ENCODE results near the gene STIM1.

The STIM1 gene

DNA sequence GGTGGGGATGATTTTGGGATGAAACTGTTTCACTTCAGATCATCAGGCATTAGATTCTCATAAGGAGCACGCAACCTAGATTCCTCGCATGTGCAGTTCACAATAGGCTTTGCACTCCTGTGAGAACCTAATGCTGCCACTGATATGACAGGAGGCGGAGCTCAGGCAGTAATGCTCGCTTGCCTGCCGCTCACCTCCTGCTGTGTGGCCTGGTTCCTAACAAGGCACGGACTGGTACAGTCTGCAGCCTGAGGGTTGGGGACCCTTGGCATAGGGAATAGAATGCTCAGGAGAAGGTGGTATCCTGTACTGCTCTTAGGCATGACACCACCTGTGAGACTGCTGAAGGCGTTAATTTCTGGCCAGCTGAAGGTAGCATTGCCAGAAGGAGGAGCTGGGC is 47.0 kb downstream of the STIM1 start:
- Histone ChIP-seq H3K9ac (ENCODE audit: low read length) (no peak overlapping the region), H3K9me3 (ENCODE audit: insufficient read depth, low read length) (no peaks in the 10 kb centered on the region), H3F3A (ENCODE audit: insufficient read depth) (no peaks in the 10 kb centered on the region), H3K36me3 (ENCODE audit: low read length) (no peaks in the 10 kb centered on the region), H3K79me2 (ENCODE audit: insufficient read depth, low read length) (no peaks in the 10 kb centered on the region), H3K9me2 (replicated peaks; ENCODE audit: insufficient read depth, low read length) (no peaks in the 10 kb centered on the region), H3K4me3 (ENCODE audit: insufficient read depth, low read length, poor library complexity, severe bottlenecking) (no peak overlapping the region), H2AFZ (ENCODE audit: low read depth, low read length, severe bottlenecking) (no peak overlapping the region), H3K4me2 (ENCODE audit: low read depth, low read length, poor library complexity, severe bottlenecking) (no peak overlapping the region), H3K27ac (ENCODE audit: low read depth, low read length) (no peak overlapping the region), H3K27me3 (ENCODE audit: low read length) (no peaks in the 10 kb centered on the region), H4K20me1 (ENCODE audit: low read depth, low read length) (peaks cover 15% of the 10 kb centered on the region; the same call in 1 of the 2 replicates)
- TF ChIP-seq, protein P1, sequence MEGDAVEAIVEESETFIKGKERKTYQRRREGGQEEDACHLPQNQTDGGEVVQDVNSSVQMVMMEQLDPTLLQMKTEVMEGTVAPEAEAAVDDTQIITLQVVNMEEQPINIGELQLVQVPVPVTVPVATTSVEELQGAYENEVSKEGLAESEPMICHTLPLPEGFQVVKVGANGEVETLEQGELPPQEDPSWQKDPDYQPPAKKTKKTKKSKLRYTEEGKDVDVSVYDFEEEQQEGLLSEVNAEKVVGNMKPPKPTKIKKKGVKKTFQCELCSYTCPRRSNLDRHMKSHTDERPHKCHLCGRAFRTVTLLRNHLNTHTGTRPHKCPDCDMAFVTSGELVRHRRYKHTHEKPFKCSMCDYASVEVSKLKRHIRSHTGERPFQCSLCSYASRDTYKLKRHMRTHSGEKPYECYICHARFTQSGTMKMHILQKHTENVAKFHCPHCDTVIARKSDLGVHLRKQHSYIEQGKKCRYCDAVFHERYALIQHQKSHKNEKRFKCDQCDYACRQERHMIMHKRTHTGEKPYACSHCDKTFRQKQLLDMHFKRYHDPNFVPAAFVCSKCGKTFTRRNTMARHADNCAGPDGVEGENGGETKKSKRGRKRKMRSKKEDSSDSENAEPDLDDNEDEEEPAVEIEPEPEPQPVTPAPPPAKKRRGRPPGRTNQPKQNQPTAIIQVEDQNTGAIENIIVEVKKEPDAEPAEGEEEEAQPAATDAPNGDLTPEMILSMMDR (IDR thresholded peaks at IDR 0.05; ENCODE audit: insufficient read depth, low read length, poor library complexity, severe bottlenecking) = no peak
- no peak for TF ChIP-seq EZH2phosphoT487 (conservative IDR thresholded peaks at IDR 0.05; ENCODE audit: low read length)

- H3K9ac ChIP-seq (ENCODE audit: low read length) = no peak overlapping the region
- no peak overlapping the region for H2AFZ ChIP-seq (ENCODE audit: low read depth, low read length, severe bottlenecking)
- no peak for TF ChIP-seq EZH2phosphoT487 (conservative IDR thresholded peaks at IDR 0.05; ENCODE audit: low read length)
- TF ChIP-seq, protein P1 (IDR thresholded peaks at IDR 0.05; ENCODE audit: insufficient read depth, low read length, poor library complexity, severe bottlenecking) = no peak
- no peaks in the 10 kb centered on the region for H3K9me3 ChIP-seq (ENCODE audit: insufficient read depth, low read length)
- H4K20me1 ChIP-seq (ENCODE audit: low read depth, low read length) = peaks cover 15% of the 10 kb centered on the region; the same call in 1 of the 2 replicates
- H3K9me2 ChIP-seq (replicated peaks; ENCODE audit: insufficient read depth, low read length) = no peaks in the 10 kb centered on the region
- H3K27me3 ChIP-seq (ENCODE audit: low read length) = no peaks in the 10 kb centered on the region
- peak overlapping the region; percentile 4 for H3K4me2 ChIP-seq (ENCODE audit: low read depth, low read length, poor library complexity, severe bottlenecking)
- no peak overlapping the region for H3K27ac ChIP-seq (ENCODE audit: low read depth, low read length)
- H3K4me3 ChIP-seq (ENCODE audit: insufficient read depth, low read length, poor library complexity, severe bottlenecking) = no peak overlapping the region
- no peaks in the 10 kb centered on the region for H3K79me2 ChIP-seq (ENCODE audit: insufficient read depth, low read length)
- no peaks in the 10 kb centered on the region for H3F3A ChIP-seq (ENCODE audit: insufficient read depth)
- H3K36me3 ChIP-seq (ENCODE audit: low read length) = no peaks in the 10 kb centered on the region
Measured at GRCh38 chr11:3903207-3903896, 47.9 kb downstream of the STIM1 start.

GRCh38 chr11:3904228-3904627 is 48.8 kb downstream of the STIM1 start:
- Histone ChIP-seq H3K4me2 (ENCODE audit: low read depth, low read length, poor library complexity, severe bottlenecking) (no peak overlapping the region), H3K27me3 (ENCODE audit: low read length) (no peaks in the 10 kb centered on the region), H3F3A (ENCODE audit: insufficient read depth) (no peaks in the 10 kb centered on the region), H4K20me1 (ENCODE audit: low read depth, low read length) (peaks cover 15% of the 10 kb centered on the region; the same call in 1 of the 2 replicates), H3K9ac (ENCODE audit: low read length) (no peak overlapping the region), H3K4me3 (ENCODE audit: insufficient read depth, low read length, poor library complexity, severe bottlenecking) (no peak overlapping the region), H3K9me3 (ENCODE audit: insufficient read depth, low read length) (no peaks in the 10 kb centered on the region), H3K36me3 (ENCODE audit: low read length) (no peaks in the 10 kb centered on the region), H3K79me2 (ENCODE audit: insufficient read depth, low read length) (no peaks in the 10 kb centered on the region), H2AFZ (ENCODE audit: low read depth, low read length, severe bottlenecking) (no peak overlapping the region), H3K9me2 (replicated peaks; ENCODE audit: insufficient read depth, low read length) (no peaks in the 10 kb centered on the region), H3K27ac (ENCODE audit: low read depth, low read length) (no peak overlapping the region)
- TF ChIP-seq EZH2phosphoT487 (conservative IDR thresholded peaks at IDR 0.05; ENCODE audit: low read length) = no peak
- TF ChIP-seq, protein P1 (IDR thresholded peaks at IDR 0.05; ENCODE audit: insufficient read depth, low read length, poor library complexity, severe bottlenecking) = no peak

Data from SU-DHL-6 (cell line).